DOHH2 (cell line): ENCODE results near the gene TOPAZ1.

ENCODE experiments used
- EZH2phosphoT487 ChIP-seq: fragments of 200-600 bp; sonication (generic); IDR thresholded peaks from 2 replicates; pipeline ENCODE4 v1.6.1; 2017; ENCODE audit warnings: borderline replicate concordance, mild to moderate bottlenecking, antibody characterized with exemption, low read length, moderate library complexity, mixed read lengths
- TF ChIP-seq, protein P1 (sequence below): fragments of 200-600 bp; sonication (generic); IDR thresholded peaks from one replicate; pipeline ENCODE4 v1.5.1; 2014; ENCODE audit warnings: antibody characterized with exemption, mild to moderate bottlenecking, low read depth, low read length; ENCODE audit not compliant: poor library complexity, severe bottlenecking

DNA sequence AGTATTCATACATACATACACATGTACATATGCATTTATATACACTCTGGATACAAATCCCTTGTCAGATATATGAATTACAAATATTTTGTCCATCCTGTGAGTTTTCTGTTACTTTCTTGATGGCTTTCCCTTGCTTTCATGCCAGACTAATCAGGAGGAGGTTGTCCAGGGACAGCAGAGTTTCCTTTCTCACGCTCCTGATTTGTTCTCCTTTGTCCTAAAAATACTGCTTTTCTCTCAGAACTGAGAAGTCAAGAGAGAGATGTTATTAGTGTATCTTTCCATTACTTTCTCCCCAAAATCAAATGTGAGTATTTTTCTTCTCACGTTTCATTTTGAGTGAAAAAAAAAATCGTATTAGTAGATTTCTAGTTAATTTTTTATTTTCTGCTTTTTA, 84.8 kb downstream of the TOPAZ1 start:
- TF ChIP-seq, protein P1, sequence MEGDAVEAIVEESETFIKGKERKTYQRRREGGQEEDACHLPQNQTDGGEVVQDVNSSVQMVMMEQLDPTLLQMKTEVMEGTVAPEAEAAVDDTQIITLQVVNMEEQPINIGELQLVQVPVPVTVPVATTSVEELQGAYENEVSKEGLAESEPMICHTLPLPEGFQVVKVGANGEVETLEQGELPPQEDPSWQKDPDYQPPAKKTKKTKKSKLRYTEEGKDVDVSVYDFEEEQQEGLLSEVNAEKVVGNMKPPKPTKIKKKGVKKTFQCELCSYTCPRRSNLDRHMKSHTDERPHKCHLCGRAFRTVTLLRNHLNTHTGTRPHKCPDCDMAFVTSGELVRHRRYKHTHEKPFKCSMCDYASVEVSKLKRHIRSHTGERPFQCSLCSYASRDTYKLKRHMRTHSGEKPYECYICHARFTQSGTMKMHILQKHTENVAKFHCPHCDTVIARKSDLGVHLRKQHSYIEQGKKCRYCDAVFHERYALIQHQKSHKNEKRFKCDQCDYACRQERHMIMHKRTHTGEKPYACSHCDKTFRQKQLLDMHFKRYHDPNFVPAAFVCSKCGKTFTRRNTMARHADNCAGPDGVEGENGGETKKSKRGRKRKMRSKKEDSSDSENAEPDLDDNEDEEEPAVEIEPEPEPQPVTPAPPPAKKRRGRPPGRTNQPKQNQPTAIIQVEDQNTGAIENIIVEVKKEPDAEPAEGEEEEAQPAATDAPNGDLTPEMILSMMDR, result no peak
- no peak for TF ChIP-seq EZH2phosphoT487
